ENCODE results near the gene SERPINF2.
"Not testable (repeated sequence)": the region's sequence is repeated elsewhere in the genome, so short reads cannot be mapped to it uniquely, and the experiment has no call there.

SERPINF2 gene

GRCh38 chr17:1789936-1790335 is 47.3 kb downstream of the SERPINF2 start:
- DNase-seq (ENCODE audit: low read depth in 2 of 2) = no peak

DNA sequence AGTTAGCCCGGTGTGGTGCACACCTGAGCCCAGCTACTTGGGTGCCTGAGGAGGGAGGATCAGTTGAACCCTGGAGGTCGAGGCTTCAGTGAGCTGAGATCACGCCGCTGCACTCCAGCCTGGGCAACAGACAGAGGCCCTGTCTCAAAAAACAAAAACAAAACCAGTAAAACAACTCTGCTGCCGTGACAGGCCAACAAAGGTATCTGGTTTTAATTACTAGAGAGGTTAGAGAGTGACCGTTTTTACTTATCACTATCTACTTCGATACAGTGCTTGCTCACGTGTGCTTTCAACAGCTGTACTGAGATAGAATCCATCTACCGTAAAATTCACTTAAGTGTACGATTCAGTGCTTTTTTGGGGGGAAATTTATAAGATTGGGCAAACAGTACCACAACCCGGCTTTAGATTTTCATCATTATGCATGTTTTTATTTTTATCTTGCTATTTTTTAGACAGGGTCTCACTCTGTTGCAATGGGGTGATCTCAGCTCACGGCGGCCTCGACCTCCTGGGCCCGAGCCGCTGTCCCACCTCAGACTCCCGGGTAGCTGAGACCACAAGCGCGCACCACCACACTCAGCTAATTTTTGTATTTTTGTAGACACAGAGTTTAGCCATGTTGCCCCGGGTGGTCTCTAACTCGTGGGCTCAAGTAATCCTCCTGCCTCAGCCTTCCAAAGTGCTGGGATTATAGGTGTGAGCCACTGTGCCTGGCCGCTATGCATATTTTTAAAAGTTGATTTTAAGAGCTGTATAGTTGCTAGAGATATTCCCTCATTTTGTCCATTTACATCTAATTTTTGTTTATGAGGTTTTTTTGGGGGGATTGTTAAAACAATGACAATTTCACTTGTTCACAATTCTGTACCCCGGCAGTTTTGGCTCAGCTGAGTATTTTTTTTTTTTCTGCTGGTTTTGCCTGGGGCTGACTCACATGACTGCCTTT is 50.1 kb downstream of the SERPINF2 start:
- DNase-seq (ENCODE audit: low read depth in 2 of 2) = no peak

GRCh38 chr17:1793447-1793806 is 50.8 kb downstream of the SERPINF2 start:
- DNase-seq (ENCODE audit: low read depth in 2 of 2) = no peak

GRCh38 chr17:1796800-1797199 is 54.1 kb downstream of the SERPINF2 start:
- no peak for DNase-seq (ENCODE audit: low read depth in 2 of 2)

DNA sequence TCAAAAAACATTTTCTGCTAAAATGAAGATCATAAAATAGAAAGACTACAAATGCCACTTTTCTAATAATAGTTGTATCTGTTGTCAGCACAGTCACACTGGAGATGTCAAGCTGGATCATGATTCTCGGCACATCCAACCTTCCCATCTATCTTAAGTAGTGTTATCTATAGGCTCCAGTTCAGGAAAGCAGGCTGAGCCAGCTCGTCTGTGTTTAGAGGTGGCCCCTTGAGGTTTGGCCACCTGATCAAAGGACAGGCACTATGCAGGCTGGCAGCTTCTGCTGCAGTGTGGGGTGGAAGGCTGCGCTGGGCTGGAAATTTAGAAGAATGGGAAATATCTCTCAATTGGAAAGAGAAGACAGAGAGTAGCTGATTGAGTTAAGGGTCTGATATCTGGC is 54.7 kb downstream of the SERPINF2 start:
- DNase-seq (ENCODE audit: low read depth in 2 of 2) = no peak

GRCh38 chr17:1797846-1798245 is 55.2 kb downstream of the SERPINF2 start:
- not testable (repeated sequence) for DNase-seq (ENCODE audit: low read depth in 2 of 2)

DNA sequence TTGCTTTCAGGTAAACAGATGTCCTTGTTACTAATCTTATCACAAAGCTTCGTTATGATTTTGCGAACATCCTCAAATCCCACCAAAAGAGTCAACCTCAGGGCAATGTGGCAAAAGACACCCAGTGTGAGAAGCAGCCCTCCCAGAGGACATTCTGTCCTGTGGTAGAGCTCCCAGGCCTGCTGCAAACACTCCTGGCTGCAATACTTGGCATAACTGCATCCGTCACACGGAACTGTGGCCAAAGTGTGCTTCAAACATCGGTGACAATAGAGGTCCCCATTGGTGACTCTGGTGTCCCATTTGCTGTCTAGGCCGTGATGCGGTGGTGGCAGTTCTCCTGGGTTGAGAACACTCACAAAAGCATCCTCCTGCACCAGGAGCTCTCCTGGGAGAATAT is 57.6 kb downstream of the SERPINF2 start:
- DNase-seq (ENCODE audit: low read depth in 2 of 2) = no peak

GRCh38 chr17:1800712-1801111 is 58.0 kb downstream of the SERPINF2 start:
- DNase-seq (ENCODE audit: low read depth in 2 of 2) = no peak

DNA sequence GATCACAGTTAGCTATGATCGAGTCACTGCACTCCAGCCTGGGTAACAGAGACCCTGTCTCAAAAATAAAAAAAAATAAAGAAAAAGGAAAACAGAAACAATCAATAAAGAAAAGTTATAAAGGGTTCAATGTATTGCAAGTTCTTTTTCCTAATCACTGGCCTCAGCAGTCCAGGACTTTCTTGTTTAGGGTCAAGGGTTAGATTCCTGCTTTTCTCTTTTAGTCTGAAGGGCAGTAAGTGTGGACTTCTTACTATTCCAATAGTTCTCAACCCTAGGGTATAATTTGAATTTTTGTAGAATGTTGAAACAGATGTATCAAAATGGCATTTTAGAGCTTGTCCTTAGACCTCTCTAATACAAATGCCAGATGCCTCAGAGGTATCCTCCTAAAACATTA is 59.8 kb downstream of the SERPINF2 start:
- no peak for DNase-seq (ENCODE audit: low read depth in 2 of 2)

- DNase-seq (ENCODE audit: low read depth in 2 of 2) = no peak
Observed at GRCh38 chr17:1803280-1803679, 60.6 kb downstream of the SERPINF2 start.
